Measurements from ENCODE around the gene DMXL1. TPM values are rescaled to one million over a fixed set of nuclear protein-coding genes. Genes with fewer than 3 reads are reported as not detected.

DMXL1 gene
- total RNA-seq, 1 experiment from 2014 or later: 20.6 TPM

- intact Hi-C loops (cut with micrococcal nuclease): loop anchor here (5.0 to 10.0 kb wide), 2 partner anchors 47 to 234 kb away; partner anchors contain the start of gene DTWD2
- POLR2A ChIA-PET (ENCODE audit: unreplicated experiment): no interaction called here
- CTCF ChIA-PET: no interaction called here
Measured at GRCh38 chr5:119218830-119219782, 148.2 kb downstream of the DMXL1 start.

GRCh38 chr5:119220576-119221197 lies 149.8 kb downstream of the DMXL1 start:
- DNase-seq: no peak
- no peak overlapping the region for H2AFZ ChIP-seq (ENCODE audit: low read length)
- H3K9ac ChIP-seq (ENCODE audit: low read length): no peak overlapping the region
- H3K9me2 ChIP-seq (replicated peaks; ENCODE audit: low read length): no peaks in the 10 kb centered on the region
- BruUV-seq (replicated peaks): no TSS peak
- H4K20me1 ChIP-seq (ENCODE audit: low read length): no peaks in the 10 kb centered on the region
- no peaks in the 10 kb centered on the region for H3K9me3 ChIP-seq (ENCODE audit: low read length)
- ChIA-PET POLR2A (ENCODE audit: unreplicated experiment) (no interaction called here), CTCF (no interaction called here)
- H3K27me3 ChIP-seq (ENCODE audit: low read length): no peaks in the 10 kb centered on the region
- H3F3A ChIP-seq (ENCODE audit: low read length, unreplicated experiment): no peaks in the 10 kb centered on the region
- no peak overlapping the region for H3K4me3 ChIP-seq (ENCODE audit: low read length)
- H3K36me3 ChIP-seq (ENCODE audit: low read depth, low read length): no peaks in the 10 kb centered on the region
- TF ChIP-seq CTCF (conservative IDR thresholded peaks at IDR 0.05; ENCODE audit: low read depth, low read length) (no peak), EZH2phosphoT487 (IDR thresholded peaks at IDR 0.05; ENCODE audit: borderline replicate concordance, low read length) (no peak), EZH2 (IDR thresholded peaks at IDR 0.05; ENCODE audit: low read length, unreplicated experiment) (no peak)
- H3K79me2 ChIP-seq (ENCODE audit: low read length): no peaks in the 10 kb centered on the region
- intact Hi-C loops (cut with micrococcal nuclease): no loop called here
- H3K4me2 ChIP-seq (ENCODE audit: low read length): no peak overlapping the region
- ATAC-seq: no peak
- H3K27ac ChIP-seq (ENCODE audit: low read length): no peak overlapping the region
- H3K4me1 ChIP-seq (ENCODE audit: insufficient read depth, low read length): peaks cover 8% of the 10 kb centered on the region

More at GRCh38 chr5:119218830-119219782, 148.2 kb downstream of the DMXL1 start:
- H3K4me2 ChIP-seq (ENCODE audit: low read length): peak overlapping the region; percentile 60; the same call in 1 of the 2 replicates
- DNase-seq (peak; percentile 56), ATAC-seq (peak; percentile 88)
- BruUV-seq (replicated peaks): no TSS peak
- no peaks in the 10 kb centered on the region for H3K27me3 ChIP-seq (ENCODE audit: low read length)
- H3K9me3 ChIP-seq (ENCODE audit: low read length): no peaks in the 10 kb centered on the region
- H2AFZ ChIP-seq (ENCODE audit: low read length): no peak overlapping the region
- H4K20me1 ChIP-seq (ENCODE audit: low read length): no peaks in the 10 kb centered on the region
- peaks cover 8% of the 10 kb centered on the region for H3K4me1 ChIP-seq (ENCODE audit: insufficient read depth, low read length)
- no peaks in the 10 kb centered on the region for H3F3A ChIP-seq (ENCODE audit: low read length, unreplicated experiment)
- H3K36me3 ChIP-seq (ENCODE audit: low read depth, low read length): no peaks in the 10 kb centered on the region
- no peak overlapping the region for H3K27ac ChIP-seq (ENCODE audit: low read length)
- no peak overlapping the region for H3K9ac ChIP-seq (ENCODE audit: low read length)
- 0 out of 2 replicates have a peak overlapping the region, but pooled peaks have one; percentile 2 for H3K4me3 ChIP-seq (ENCODE audit: low read length)
- no peaks in the 10 kb centered on the region for H3K9me2 ChIP-seq (replicated peaks; ENCODE audit: low read length)
- H3K79me2 ChIP-seq (ENCODE audit: low read length): no peaks in the 10 kb centered on the region
- TF ChIP-seq CTCF (conservative IDR thresholded peaks at IDR 0.05; ENCODE audit: low read depth, low read length) (no peak), EZH2phosphoT487 (IDR thresholded peaks at IDR 0.05; ENCODE audit: borderline replicate concordance, low read length) (no peak), EZH2 (IDR thresholded peaks at IDR 0.05; ENCODE audit: low read length, unreplicated experiment) (no peak)
